Cardiac muscle cell (in vitro differentiated cells and primary cell): ENCODE measurements around the gene PRDM5. TPM values are rescaled to one million over a fixed set of nuclear protein-coding genes. Genes with fewer than 3 reads are reported as not detected.

ENCODE experiments used
- DNase-seq, 2 donors: peaks; one replicate each; pipeline versions ENCODE4 v3.0.0 to v3.0.0-alpha.2; 2010 to 2017; ENCODE audit warnings: low read depth in 1 of 2, low spot score in 1 of 2
- H3K27ac ChIP-seq: fragments of 200-600 bp; sonication (generic); 2 replicates; pipeline ENCODE4 v1.5.1; 2016
- H3K27me3 ChIP-seq: fragments of 200-600 bp; sonication (generic); 2 replicates; pipeline ENCODE4 v1.6.0; 2016; ENCODE audit warnings: control low read depth
- H3K36me3 ChIP-seq: fragments of 200-600 bp; sonication (generic); 2 replicates; pipeline ENCODE4 v1.5.1; 2016; ENCODE audit warnings: control low read depth
- H3K4me1 ChIP-seq: fragments of 200-600 bp; sonication (generic); 2 replicates; pipeline ENCODE4 v1.8.1; 2017; ENCODE audit warnings: low read depth, mild to moderate bottlenecking, mixed run types
- H3K4me3 ChIP-seq: fragments of 200-600 bp; sonication (generic); 2 replicates; pipeline ENCODE4 v1.5.1; 2016; ENCODE audit warnings: mild to moderate bottlenecking
- H3K9me3 ChIP-seq: fragments of 200-600 bp; sonication (generic); 2 replicates; pipeline ENCODE4 v1.5.1; 2017; ENCODE audit warnings: low read depth, mild to moderate bottlenecking, control low read depth
- CTCF ChIP-seq: IDR thresholded peaks from 2 replicates; pipeline ENCODE4 v1.5.1; 2012; ENCODE audit warnings: low read depth, mild to moderate bottlenecking, low read length
- polyA plus RNA-seq: library from polyadenylated mRNA; unstranded; fragments of >200 nt; fragmentation: Nextera tagmentation; extraction: Ambion mirVana; gene quantifications from 2 replicates; pipeline ENCODE4 v1.2.1, GENCODE V29; 2016
- total RNA-seq: library from RNA; depleted of rRNA; stranded (reverse); fragments of >200 nt; gene quantifications from 2 replicates; pipeline ENCODE4 v1.2.3, GENCODE V29; 2016

PRDM5 gene
- total and polyA plus RNA-seq, 2 experiments from 2014 or later = 8.7 to 19.3 TPM

- no peak for TF ChIP-seq CTCF
- H3K4me1 ChIP-seq = peaks cover 7% of the 10 kb centered on the region
- H3K27ac ChIP-seq = no peak overlapping the region
- H3K27me3 ChIP-seq = no peaks in the 10 kb centered on the region
- no peak overlapping the region for H3K4me3 ChIP-seq
- H3K36me3 ChIP-seq = no peaks in the 10 kb centered on the region
- H3K9me3 ChIP-seq = no peaks in the 10 kb centered on the region
- no peak for DNase-seq
Measured at GRCh38 chr4:120826853-120827252, 95.7 kb downstream of the PRDM5 start.

- no peak for DNase-seq
- Histone ChIP-seq H3K27me3 (no peaks in the 10 kb centered on the region), H3K9me3 (no peaks in the 10 kb centered on the region), H3K4me3 (no peak overlapping the region), H3K27ac (no peak overlapping the region), H3K4me1 (peaks cover 7% of the 10 kb centered on the region), H3K36me3 (no peaks in the 10 kb centered on the region)
- no peak for TF ChIP-seq CTCF
Measured at GRCh38 chr4:120826449-120826848, 96.1 kb downstream of the PRDM5 start.

GRCh38 chr4:120824946-120825345 lies 97.6 kb downstream of the PRDM5 start:
- Histone ChIP-seq H3K4me1 (peaks cover 7% of the 10 kb centered on the region), H3K27ac (no peak overlapping the region), H3K36me3 (no peaks in the 10 kb centered on the region), H3K4me3 (no peak overlapping the region), H3K27me3 (no peaks in the 10 kb centered on the region), H3K9me3 (no peaks in the 10 kb centered on the region)
- no peak for TF ChIP-seq CTCF
- no peak for DNase-seq

GRCh38 chr4:120821977-120822376 lies 100.5 kb downstream of the PRDM5 start:
- Histone ChIP-seq H3K36me3 (no peaks in the 10 kb centered on the region), H3K4me1 (no peaks in the 10 kb centered on the region), H3K27ac (no peak overlapping the region), H3K4me3 (no peak overlapping the region), H3K27me3 (no peaks in the 10 kb centered on the region), H3K9me3 (no peaks in the 10 kb centered on the region)
- DNase-seq = no peak
- TF ChIP-seq CTCF = no peak

GRCh38 chr4:120821029-120821428 lies 101.5 kb downstream of the PRDM5 start:
- Histone ChIP-seq H3K27ac (no peak overlapping the region), H3K27me3 (no peaks in the 10 kb centered on the region), H3K4me1 (no peaks in the 10 kb centered on the region), H3K4me3 (no peak overlapping the region), H3K36me3 (no peaks in the 10 kb centered on the region), H3K9me3 (no peaks in the 10 kb centered on the region)
- no peak for TF ChIP-seq CTCF
- DNase-seq = no peak
